ENCODE results near the gene SCN1B. TPM values are rescaled to one million over a fixed set of nuclear protein-coding genes. Genes with fewer than 3 reads are reported as not detected.
"Not testable (repeated sequence)": the region's sequence is repeated elsewhere in the genome, so short reads cannot be mapped to it uniquely, and the experiment has no call there.

Gene SCN1B
- total RNA-seq, 1 donor from 2014 or later = 5.8 TPM

- Mint-ChIP-seq H3K9me3 (ENCODE audit: low read depth) (peaks cover 10% of the 10 kb centered on the region), H3K4me1 (ENCODE audit: low read depth) (peaks cover 9% of the 10 kb centered on the region), H3K27me3 (ENCODE audit: low read depth) (no peaks in the 10 kb centered on the region), H3K36me3 (ENCODE audit: low read depth) (no peaks in the 10 kb centered on the region), H3K27ac (ENCODE audit: unreplicated experiment) (no peak overlapping the region), H3K4me3 (ENCODE audit: unreplicated experiment) (no peak overlapping the region)
- no peak for DNase-seq (ENCODE audit: low spot score)
- no peak for TF ChIP-seq CTCF (IDR thresholded peaks at IDR 0.05)
Observed at GRCh38 chr19:34988119-34988518, 42.2 kb upstream of the SCN1B start.

GRCh38 chr19:34989298-34989697 lies 41.0 kb upstream of the SCN1B start:
- DNase-seq (ENCODE audit: low spot score) = no peak
- Mint-ChIP-seq H3K9me3 (ENCODE audit: low read depth) (peaks cover 4% of the 10 kb centered on the region), H3K4me1 (ENCODE audit: low read depth) (peaks cover 9% of the 10 kb centered on the region), H3K36me3 (ENCODE audit: low read depth) (no peaks in the 10 kb centered on the region), H3K27me3 (ENCODE audit: low read depth) (no peaks in the 10 kb centered on the region), H3K27ac (ENCODE audit: unreplicated experiment) (no peak overlapping the region), H3K4me3 (ENCODE audit: unreplicated experiment) (no peak overlapping the region)
- TF ChIP-seq CTCF (IDR thresholded peaks at IDR 0.05) = no peak

GRCh38 chr19:34990578-34991192 lies 39.6 kb upstream of the SCN1B start:
- Mint-ChIP-seq H3K27ac (ENCODE audit: unreplicated experiment) (no peak overlapping the region), H3K36me3 (ENCODE audit: low read depth) (no peaks in the 10 kb centered on the region), H3K4me3 (ENCODE audit: unreplicated experiment) (no peak overlapping the region), H3K4me1 (ENCODE audit: low read depth) (peaks cover 6% of the 10 kb centered on the region), H3K9me3 (ENCODE audit: low read depth) (no peaks in the 10 kb centered on the region), H3K27me3 (ENCODE audit: low read depth) (no peaks in the 10 kb centered on the region)
- no peak for TF ChIP-seq CTCF (IDR thresholded peaks at IDR 0.05)
- DNase-seq (ENCODE audit: low spot score) = no peak

- Mint-ChIP-seq H3K36me3 (ENCODE audit: low read depth) (no peaks in the 10 kb centered on the region), H3K27ac (ENCODE audit: unreplicated experiment) (no peak overlapping the region), H3K4me3 (ENCODE audit: unreplicated experiment) (no peak overlapping the region), H3K9me3 (ENCODE audit: low read depth) (no peaks in the 10 kb centered on the region), H3K4me1 (ENCODE audit: low read depth) (peaks cover 4% of the 10 kb centered on the region), H3K27me3 (ENCODE audit: low read depth) (no peaks in the 10 kb centered on the region)
- peak; percentile 11 for DNase-seq (ENCODE audit: low spot score)
- TF ChIP-seq CTCF (IDR thresholded peaks at IDR 0.05) = no peak
Observed at GRCh38 chr19:34991542-34992333, 38.5 kb upstream of the SCN1B start.

- not testable (repeated sequence) for H3K27ac Mint-ChIP-seq (ENCODE audit: unreplicated experiment); H3K27me3 Mint-ChIP-seq (ENCODE audit: low read depth); DNase-seq (ENCODE audit: low spot score); H3K9me3 Mint-ChIP-seq (ENCODE audit: low read depth); H3K4me3 Mint-ChIP-seq (ENCODE audit: unreplicated experiment); H3K36me3 Mint-ChIP-seq (ENCODE audit: low read depth)
- H3K4me1 Mint-ChIP-seq (ENCODE audit: low read depth) = peaks cover 12% of the 10 kb centered on the region
Observed at GRCh38 chr19:34992582-34992981, 37.7 kb upstream of the SCN1B start.

All from chondrocyte (in vitro differentiated cells).